ENCODE results near the gene SNX18. TPM values are rescaled to one million over a fixed set of nuclear protein-coding genes. Genes with fewer than 3 reads are reported as not detected.

Gene SNX18
- polyA plus RNA-seq, 1 donor from 2014 or later, result 7.9 TPM

GRCh38 chr5:54553659-54554207 lies 36.2 kb downstream of the SNX18 start:
- Histone ChIP-seq H3K9ac (ENCODE audit: low read length) (no peak overlapping the region), H3K9me3 (ENCODE audit: low read length) (no peaks in the 10 kb centered on the region), H3K36me3 (ENCODE audit: insufficient read depth, low read length) (no peaks in the 10 kb centered on the region), H4K20me1 (ENCODE audit: insufficient read depth) (no peaks in the 10 kb centered on the region), H3K4me2 (ENCODE audit: low read length) (no peak overlapping the region), H3K27ac (ENCODE audit: low read length) (no peak overlapping the region), H3K27me3 (ENCODE audit: insufficient read depth, low read depth, low read length) (no peaks in the 10 kb centered on the region), H2AFZ (ENCODE audit: low read depth, low read length) (no peak overlapping the region), H3F3A (ENCODE audit: insufficient read depth, low read length, poor library complexity, severe bottlenecking) (no peaks in the 10 kb centered on the region), H3K9me2 (ENCODE audit: insufficient read depth, low read length) (no peaks in the 10 kb centered on the region), H3K79me2 (replicated peaks; ENCODE audit: insufficient read depth, low read length) (no peaks in the 10 kb centered on the region), H3K4me3 (ENCODE audit: low read length) (no peak overlapping the region)
- TF ChIP-seq POLR2AphosphoS5 (IDR thresholded peaks at IDR 0.05), result no peak
- TF ChIP-seq RAD21 (conservative IDR thresholded peaks at IDR 0.05), result no peak
- no peak for TF ChIP-seq SMC3 (conservative IDR thresholded peaks at IDR 0.05; ENCODE audit: poor library complexity)

- TF ChIP-seq SMC3 (conservative IDR thresholded peaks at IDR 0.05; ENCODE audit: poor library complexity), result no peak
- TF ChIP-seq REST (IDR thresholded peaks at IDR 0.05; ENCODE audit: borderline replicate concordance), result no peak
- no peak for TF ChIP-seq MXI1 (conservative IDR thresholded peaks at IDR 0.05; ENCODE audit: poor library complexity, severe bottlenecking)
- no peak for TF ChIP-seq TAF1 (IDR thresholded peaks at IDR 0.05; ENCODE audit: low read depth)
- no peak for TF ChIP-seq RAD21 (conservative IDR thresholded peaks at IDR 0.05)
- TF ChIP-seq POLR2AphosphoS5 (IDR thresholded peaks at IDR 0.05), result no peak
- TF ChIP-seq EZH2 (IDR thresholded peaks at IDR 0.05; ENCODE audit: borderline replicate concordance, insufficient read depth, low read length, poor library complexity, severe bottlenecking), result no peak
- TF ChIP-seq CTCF (IDR thresholded peaks at IDR 0.05; ENCODE audit: poor library complexity, severe bottlenecking), result no peak
- no peak for TF ChIP-seq EP300 (conservative IDR thresholded peaks at IDR 0.05; ENCODE audit: poor library complexity, severe bottlenecking)
- no peaks in the 10 kb centered on the region for H3K36me3 ChIP-seq (ENCODE audit: insufficient read depth, low read length)
- H3K27ac ChIP-seq (ENCODE audit: low read length), result no peak overlapping the region
- no peaks in the 10 kb centered on the region for H4K20me1 ChIP-seq (ENCODE audit: insufficient read depth)
- H2AFZ ChIP-seq (ENCODE audit: low read depth, low read length), result no peak overlapping the region
- H3K4me2 ChIP-seq (ENCODE audit: low read length), result no peak overlapping the region
- no peaks in the 10 kb centered on the region for H3K9me3 ChIP-seq (ENCODE audit: low read length)
- H3K9me2 ChIP-seq (ENCODE audit: insufficient read depth, low read length), result no peaks in the 10 kb centered on the region
- H3F3A ChIP-seq (ENCODE audit: insufficient read depth, low read length, poor library complexity, severe bottlenecking), result no peaks in the 10 kb centered on the region
- H3K4me3 ChIP-seq (ENCODE audit: low read length), result no peak overlapping the region
- no peaks in the 10 kb centered on the region for H3K27me3 ChIP-seq (ENCODE audit: insufficient read depth, low read depth, low read length)
- H3K9ac ChIP-seq (ENCODE audit: low read length), result no peak overlapping the region
- no peaks in the 10 kb centered on the region for H3K79me2 ChIP-seq (replicated peaks; ENCODE audit: insufficient read depth, low read length)
Observed at GRCh38 chr5:54556141-54556540, 38.6 kb downstream of the SNX18 start.
